Neural progenitor cell (in vitro differentiated cells): ENCODE results near the gene HIRA. TPM values are rescaled to one million over a fixed set of nuclear protein-coding genes. Genes with fewer than 3 reads are reported as not detected.

Experiments used
- DNase-seq: peaks from one replicate; pipeline ENCODE4 v3.0.0-alpha.2; 2016; ENCODE audit warnings: low spot score
- H2AFZ ChIP-seq: fragments of 200-600 bp; sonication (generic); replicated peaks from 2 replicates; pipeline ENCODE4 v1.6.1; 2016; ENCODE audit warnings: antibody characterized with exemption
- H3F3A ChIP-seq: fragments of 200-600 bp; sonication (generic); 2 replicates; pipeline ENCODE4 v1.6.1; 2016; ENCODE audit warnings: antibody characterized with exemption, low read depth
- H3K27ac ChIP-seq: fragments of 200-600 bp; sonication (generic); 2 replicates; pipeline ENCODE4 v1.5.1; 2016; ENCODE audit warnings: mild to moderate bottlenecking
- H3K27me3 ChIP-seq: fragments of 200-600 bp; sonication (generic); 2 replicates; pipeline ENCODE4 v1.6.1; 2016; ENCODE audit warnings: mild to moderate bottlenecking, moderate library complexity
- H3K36me3 ChIP-seq: fragments of 200-600 bp; sonication (generic); 2 replicates; pipeline ENCODE4 v1.5.1; 2016
- H3K4me1 ChIP-seq: fragments of 200-600 bp; sonication (generic); 2 replicates; pipeline ENCODE4 v1.6.1; 2016; ENCODE audit warnings: mixed run types
- H3K4me2 ChIP-seq: fragments of 200-600 bp; sonication (generic); 2 replicates; pipeline ENCODE4 v1.6.1; 2016
- H3K4me3 ChIP-seq: fragments of 200-600 bp; sonication (generic); 2 replicates; pipeline ENCODE4 v1.5.1; 2016
- H3K79me2 ChIP-seq: fragments of 200-600 bp; sonication (generic); 2 replicates; pipeline ENCODE4 v1.6.1; 2016; ENCODE audit warnings: low read depth
- H3K9ac ChIP-seq: fragments of 200-600 bp; sonication (generic); 2 replicates; pipeline ENCODE4 v1.6.1; 2016
- H3K9me3 ChIP-seq: fragments of 200-600 bp; sonication (generic); 2 replicates; pipeline ENCODE4 v1.5.1; 2016; ENCODE audit warnings: low read depth
- H4K20me1 ChIP-seq: fragments of 200-600 bp; sonication (generic); 2 replicates; pipeline ENCODE4 v1.6.1; 2016; ENCODE audit warnings: low read depth
- H3K27ac Mint-ChIP-seq: 3 replicates; pipeline ENCODE4 v1.8.0; 2021; ENCODE audit warnings: mixed read lengths
- H3K27me3 Mint-ChIP-seq: 2 replicates; pipeline ENCODE4 v1.8.0; 2022; ENCODE audit warnings: low read depth, mild to moderate bottlenecking, inconsistent platforms, moderate library complexity, mixed read lengths; ENCODE audit not compliant: insufficient read depth
- H3K36me3 Mint-ChIP-seq: 3 replicates; pipeline ENCODE4 v1.8.0; 2021; ENCODE audit warnings: mixed read lengths
- H3K4me1 Mint-ChIP-seq: 3 replicates; pipeline ENCODE4 v1.8.0; 2021; ENCODE audit warnings: mixed read lengths
- H3K4me3 Mint-ChIP-seq: 3 replicates; pipeline ENCODE4 v1.8.0; 2021; ENCODE audit warnings: mild to moderate bottlenecking, moderate library complexity, mixed read lengths
- H3K9me3 Mint-ChIP-seq: 3 replicates; pipeline ENCODE4 v1.8.0; 2020; ENCODE audit warnings: mixed read lengths
- CTCF ChIP-seq: fragments of 200-600 bp; sonication (generic); IDR thresholded peaks from 2 replicates; pipeline ENCODE4 v1.5.1; 2017; ENCODE audit warnings: antibody characterized with exemption, mild to moderate bottlenecking
- EZH2 ChIP-seq: fragments of 200-600 bp; sonication (generic); IDR thresholded peaks from 2 replicates; pipeline ENCODE4 v1.6.1; 2017; ENCODE audit warnings: antibody characterized with exemption, mild to moderate bottlenecking, moderate library complexity
- EZH2phosphoT487 ChIP-seq: fragments of 200-600 bp; sonication (generic); IDR thresholded peaks from 2 replicates; pipeline ENCODE4 v1.6.1; 2017; ENCODE audit warnings: antibody characterized with exemption
- total RNA-seq: library from RNA; depleted of rRNA; stranded (reverse); fragments of >200 nt; gene quantifications from 2 replicates; pipeline ENCODE4 v1.2.3, GENCODE V29; 2015; ENCODE audit warnings: low replicate concordance

The HIRA gene, protein sequence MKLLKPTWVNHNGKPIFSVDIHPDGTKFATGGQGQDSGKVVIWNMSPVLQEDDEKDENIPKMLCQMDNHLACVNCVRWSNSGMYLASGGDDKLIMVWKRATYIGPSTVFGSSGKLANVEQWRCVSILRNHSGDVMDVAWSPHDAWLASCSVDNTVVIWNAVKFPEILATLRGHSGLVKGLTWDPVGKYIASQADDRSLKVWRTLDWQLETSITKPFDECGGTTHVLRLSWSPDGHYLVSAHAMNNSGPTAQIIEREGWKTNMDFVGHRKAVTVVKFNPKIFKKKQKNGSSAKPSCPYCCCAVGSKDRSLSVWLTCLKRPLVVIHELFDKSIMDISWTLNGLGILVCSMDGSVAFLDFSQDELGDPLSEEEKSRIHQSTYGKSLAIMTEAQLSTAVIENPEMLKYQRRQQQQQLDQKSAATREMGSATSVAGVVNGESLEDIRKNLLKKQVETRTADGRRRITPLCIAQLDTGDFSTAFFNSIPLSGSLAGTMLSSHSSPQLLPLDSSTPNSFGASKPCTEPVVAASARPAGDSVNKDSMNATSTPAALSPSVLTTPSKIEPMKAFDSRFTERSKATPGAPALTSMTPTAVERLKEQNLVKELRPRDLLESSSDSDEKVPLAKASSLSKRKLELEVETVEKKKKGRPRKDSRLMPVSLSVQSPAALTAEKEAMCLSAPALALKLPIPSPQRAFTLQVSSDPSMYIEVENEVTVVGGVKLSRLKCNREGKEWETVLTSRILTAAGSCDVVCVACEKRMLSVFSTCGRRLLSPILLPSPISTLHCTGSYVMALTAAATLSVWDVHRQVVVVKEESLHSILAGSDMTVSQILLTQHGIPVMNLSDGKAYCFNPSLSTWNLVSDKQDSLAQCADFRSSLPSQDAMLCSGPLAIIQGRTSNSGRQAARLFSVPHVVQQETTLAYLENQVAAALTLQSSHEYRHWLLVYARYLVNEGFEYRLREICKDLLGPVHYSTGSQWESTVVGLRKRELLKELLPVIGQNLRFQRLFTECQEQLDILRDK
- total RNA-seq = 18.9 and 25.0 TPM in 2 replicates

DNA sequence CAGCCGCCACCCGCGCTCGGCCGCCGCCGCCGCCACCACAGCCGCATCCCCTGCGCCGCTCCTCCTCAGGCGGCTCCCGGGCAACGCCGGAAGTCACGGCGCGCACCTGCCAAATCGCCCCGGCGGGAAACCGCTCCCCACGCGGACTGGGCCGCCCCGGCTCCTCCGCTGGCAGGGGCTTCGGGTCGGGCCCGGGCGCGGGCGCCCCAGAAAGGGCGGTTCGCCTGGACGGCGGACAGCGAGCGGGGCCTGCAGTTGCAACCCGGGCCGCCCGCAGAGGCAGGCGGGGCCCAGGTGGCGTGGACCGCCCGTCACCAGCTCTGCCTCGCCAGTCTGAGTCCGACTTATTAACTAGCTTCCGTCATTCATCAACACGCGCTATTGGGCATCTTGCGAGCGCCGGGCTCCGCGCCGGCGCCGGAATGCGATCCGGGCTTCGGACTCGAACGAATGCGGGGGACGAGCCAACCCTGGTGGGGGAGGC lies at the start of gene HIRA:
TSS of gene HIRA (minus strand) at position 85 of the 484 bp plus-strand sequence. CDS start 257 bp downstream, outside the sequence.
- Histone ChIP-seq H3K4me3 (peak within 1 kb of the TSS; percentile 66), H3F3A (peaks cover 29% of the 10 kb centered on the region), H3K4me2 (peak within 1 kb of the TSS; percentile 95), H3K79me2 (peaks cover 51% of the 10 kb centered on the region), H3K9ac (peak within 1 kb of the TSS; percentile 74), H3K27me3 (no peaks in the 10 kb centered on the region), H3K27ac (peak within 1 kb of the TSS; percentile 78), H2AFZ (peak within 1 kb of the TSS; percentile 81), H3K36me3 (no peaks in the 10 kb centered on the region), H4K20me1 (peaks cover 41% of the 10 kb centered on the region), H3K4me1 (peaks cover 18% of the 10 kb centered on the region), H3K9me3 (no peaks in the 10 kb centered on the region)
- Mint-ChIP-seq H3K9me3 (no peaks in the 10 kb centered on the region), H3K27ac (peak within 1 kb of the TSS; percentile 66), H3K4me1 (peaks cover 31% of the 10 kb centered on the region), H3K4me3 (peak within 1 kb of the TSS; percentile 91), H3K27me3 (no peaks in the 10 kb centered on the region), H3K36me3 (peaks cover 18% of the 10 kb centered on the region)
- DNase-seq = peak; percentile 88
- no peak for TF ChIP-seq EZH2phosphoT487
- no peak for TF ChIP-seq EZH2
- no peak for TF ChIP-seq CTCF

GRCh38 chr22:19480789-19481188 lies 49.3 kb upstream of the HIRA start:
- peaks cover 4% of the 10 kb centered on the region for H3K27me3 Mint-ChIP-seq
- TF ChIP-seq EZH2 = no peak
- TF ChIP-seq CTCF = no peak
- TF ChIP-seq EZH2phosphoT487 = no peak
- no peak overlapping the region for H3K27ac Mint-ChIP-seq
- H3K4me3 Mint-ChIP-seq = peak overlapping the region; percentile 99
- peaks cover 6% of the 10 kb centered on the region for H3K36me3 Mint-ChIP-seq
- no peaks in the 10 kb centered on the region for H3K9me3 ChIP-seq
- H3K9me3 Mint-ChIP-seq = no peaks in the 10 kb centered on the region
- no peaks in the 10 kb centered on the region for H3F3A ChIP-seq
- H3K4me1 ChIP-seq = peaks cover 17% of the 10 kb centered on the region
- no peaks in the 10 kb centered on the region for H3K27me3 ChIP-seq
- H3K9ac ChIP-seq = peak overlapping the region; percentile 82
- H4K20me1 ChIP-seq = peaks cover 31% of the 10 kb centered on the region
- H3K36me3 ChIP-seq = no peaks in the 10 kb centered on the region
- peaks cover 49% of the 10 kb centered on the region for H3K79me2 ChIP-seq
- no peak overlapping the region for H2AFZ ChIP-seq
- peak overlapping the region; percentile 91 for H3K4me2 ChIP-seq
- peaks cover 25% of the 10 kb centered on the region for H3K4me1 Mint-ChIP-seq
- DNase-seq = no peak
- peak overlapping the region; percentile 77 for H3K4me3 ChIP-seq
- H3K27ac ChIP-seq = no peak overlapping the region

GRCh38 chr22:19480173-19480568 lies 48.6 kb upstream of the HIRA start:
- Histone ChIP-seq H3F3A (no peaks in the 10 kb centered on the region), H3K27ac (no peak overlapping the region), H3K9ac (peak overlapping the region; percentile 82), H3K4me2 (peak overlapping the region; percentile 91), H2AFZ (peak overlapping the region; percentile 82), H3K4me1 (peaks cover 17% of the 10 kb centered on the region), H4K20me1 (peaks cover 33% of the 10 kb centered on the region), H3K27me3 (no peaks in the 10 kb centered on the region), H3K4me3 (peak overlapping the region; percentile 77), H3K36me3 (no peaks in the 10 kb centered on the region), H3K79me2 (peaks cover 55% of the 10 kb centered on the region), H3K9me3 (no peaks in the 10 kb centered on the region)
- no peak for DNase-seq
- Mint-ChIP-seq H3K9me3 (no peaks in the 10 kb centered on the region), H3K27ac (no peak overlapping the region), H3K4me1 (peaks cover 25% of the 10 kb centered on the region), H3K4me3 (peak overlapping the region; percentile 99), H3K27me3 (peaks cover 4% of the 10 kb centered on the region), H3K36me3 (peaks cover 8% of the 10 kb centered on the region)
- no peak for TF ChIP-seq EZH2phosphoT487
- TF ChIP-seq EZH2 = no peak
- no peak for TF ChIP-seq CTCF
